CD14-positive monocyte (primary cell): ENCODE data around the gene SCARB1. TPM values are rescaled to one million over a fixed set of nuclear protein-coding genes. Genes with fewer than 3 reads are reported as not detected.

Experiments
- DNase-seq, 3 donors: peaks; one replicate each; pipeline ENCODE4 v3.0.0-alpha.2; 2011 to 2022
- H2AFZ ChIP-seq: 2 replicates; pipeline ENCODE4 v1.6.0; 2012; ENCODE audit warnings: mild to moderate bottlenecking, low read depth, low read length, inconsistent platforms; ENCODE audit not compliant: insufficient read depth, poor library complexity, severe bottlenecking
- H3K27ac ChIP-seq, 2 donors: 1 replicate in 1 of 2; 2 replicates in 1 of 2; pipeline ENCODE4 v1.5.1; 2012 to 2013; ENCODE audit warnings: low read length in 2 of 2, control low read depth in 1 of 2, inconsistent platforms in 1 of 2, low read depth in 1 of 2, mild to moderate bottlenecking in 1 of 2
- H3K27me3 ChIP-seq, 2 donors: one replicate each; pipeline versions ENCODE4 v1.6.0 to v1.6.1; 2011 to 2013; ENCODE audit warnings: low read length in 2 of 2; ENCODE audit not compliant: control insufficient read depth in 2 of 2, insufficient read depth in 2 of 2
- H3K36me3 ChIP-seq, 2 donors: replicated peaks in 1 of 2; 1 replicate in 1 of 2; 2 replicates in 1 of 2; pipeline versions ENCODE4 v1.5.1 to v1.6.1; 2012 to 2013; ENCODE audit warnings: low read length in 2 of 2, control low read depth in 1 of 2, inconsistent platforms in 1 of 2, mild to moderate bottlenecking in 1 of 2; ENCODE audit not compliant: insufficient read depth in 2 of 2, control insufficient read depth in 1 of 2
- H3K4me1 ChIP-seq, 2 donors: 1 replicate in 1 of 2; 2 replicates in 1 of 2; pipeline versions ENCODE4 v1.5.1 to v1.6.1; 2012 to 2013; ENCODE audit warnings: low read length in 2 of 2, control low read depth in 1 of 2, inconsistent platforms in 1 of 2, mild to moderate bottlenecking in 1 of 2, moderate library complexity in 1 of 2; ENCODE audit not compliant: insufficient read depth in 2 of 2, control insufficient read depth in 1 of 2
- H3K4me2 ChIP-seq: replicated peaks from 2 replicates; pipeline ENCODE3; 2012; ENCODE audit warnings: low read length, moderate library complexity, mild to moderate bottlenecking; ENCODE audit not compliant: poor library complexity, severe bottlenecking; ENCODE audit errors: extremely low read depth
- H3K4me3 ChIP-seq, 3 experiments: fragments of 200-600 bp in 1 of 3; sonication (generic) in 1 of 3; replicated peaks in 1 of 3; 1 replicate in 2 of 3; 2 replicates in 1 of 3; pipeline ENCODE4 v1.5.1; 2011 to 2013; ENCODE audit warnings: low read length in 3 of 3, mild to moderate bottlenecking in 3 of 3, control low read depth in 2 of 3, low read depth in 2 of 3, inconsistent platforms in 1 of 3, moderate library complexity in 1 of 3
- H3K79me2 ChIP-seq: 2 replicates; pipeline ENCODE4 v1.6.0; 2012; ENCODE audit warnings: mild to moderate bottlenecking, control low read depth, inconsistent platforms, low read length, moderate library complexity; ENCODE audit not compliant: insufficient read depth
- H3K9ac ChIP-seq: 2 replicates; pipeline ENCODE4 v1.6.0; 2017; ENCODE audit warnings: low read length, mild to moderate bottlenecking; ENCODE audit not compliant: insufficient read depth, poor library complexity, severe bottlenecking
- H3K9me3 ChIP-seq, 2 donors: replicated peaks in 1 of 2; 1 replicate in 1 of 2; 2 replicates in 1 of 2; pipeline versions ENCODE4 v1.5.1 to v1.6.1; 2012 to 2013; ENCODE audit warnings: low read length in 2 of 2, control low read depth in 1 of 2; ENCODE audit not compliant: control insufficient read depth in 1 of 2, insufficient read depth in 1 of 2
- H4K20me1 ChIP-seq: 2 replicates; pipeline ENCODE4 v1.6.0; 2012; ENCODE audit warnings: mild to moderate bottlenecking, low read length, control low read depth, moderate library complexity; ENCODE audit not compliant: insufficient read depth
- H3K27ac Mint-ChIP-seq, 7 donors: one replicate each; pipeline ENCODE4 v1.8.0; 2020; ENCODE audit warnings: mild to moderate bottlenecking in 7 of 7, mixed read lengths in 7 of 7, moderate library complexity in 6 of 7, inconsistent platforms in 2 of 7
- H3K27me3 Mint-ChIP-seq, 3 donors: one replicate each; pipeline ENCODE4 v1.8.0; 2021 to 2022; ENCODE audit warnings: low read depth in 3 of 3, mild to moderate bottlenecking in 3 of 3, mixed read lengths in 3 of 3, moderate library complexity in 3 of 3, inconsistent platforms in 1 of 3
- H3K36me3 Mint-ChIP-seq, 2 donors: one replicate each; pipeline ENCODE4 v1.8.0; 2020; ENCODE audit warnings: mixed read lengths in 2 of 2, inconsistent platforms in 1 of 2, mild to moderate bottlenecking in 1 of 2
- H3K4me1 Mint-ChIP-seq: one replicate; pipeline ENCODE4 v1.8.0; 2020; ENCODE audit warnings: mild to moderate bottlenecking, mixed read lengths
- H3K4me3 Mint-ChIP-seq, 2 donors: one replicate each; pipeline ENCODE4 v1.8.0; 2020; ENCODE audit warnings: mild to moderate bottlenecking in 2 of 2, mixed read lengths in 2 of 2, moderate library complexity in 1 of 2
- H3K9me3 Mint-ChIP-seq, 7 donors: one replicate each; pipeline ENCODE4 v1.8.0; 2020 to 2022; ENCODE audit warnings: mixed read lengths in 7 of 7, mild to moderate bottlenecking in 6 of 7, moderate library complexity in 6 of 7, inconsistent platforms in 2 of 7
- WGBS: methylation state at CpG from one replicate; pipeline ENCODE4 v1.1.5; 2013; ENCODE audit warnings: missing lambda C conversion rate; ENCODE audit not compliant: insufficient coverage; 5-methylcytosine and 5-hydroxymethylcytosine counted together
- intact Hi-C, 2 donors: fragments of 100-400 bp; cut with micrococcal nuclease; formaldehyde crosslinking; loops; one replicate each; pipeline versions ENCODE4 v1.15.0 to v1.15.1; 2023
- polyA plus RNA-seq, 3 donors: library from polyadenylated mRNA; depleted of rRNA in 1 of 3; unstranded in 2 of 3; stranded (reverse) in 1 of 3; fragments of 300-500 nt in 2 of 3; fragments of >200 nt in 1 of 3; fragmentation: Illumina TruSeq in 2 of 3; gene quantifications; 1 replicate in 2 of 3; 2 replicates in 1 of 3; pipeline ENCODE4 v1.2.3, GENCODE V29; 2012 to 2021
- TF ChIP-seq, protein P1 (sequence below): fragments of 200-600 bp; IDR thresholded peaks from one replicate; pipeline ENCODE4 v1.8.0; 2022; ENCODE audit warnings: antibody characterized with exemption, mild to moderate bottlenecking

Gene SCARB1
- polyA plus RNA-seq, 3 donors, result 13.1 to 34.3 (median 15.2) TPM

DNA sequence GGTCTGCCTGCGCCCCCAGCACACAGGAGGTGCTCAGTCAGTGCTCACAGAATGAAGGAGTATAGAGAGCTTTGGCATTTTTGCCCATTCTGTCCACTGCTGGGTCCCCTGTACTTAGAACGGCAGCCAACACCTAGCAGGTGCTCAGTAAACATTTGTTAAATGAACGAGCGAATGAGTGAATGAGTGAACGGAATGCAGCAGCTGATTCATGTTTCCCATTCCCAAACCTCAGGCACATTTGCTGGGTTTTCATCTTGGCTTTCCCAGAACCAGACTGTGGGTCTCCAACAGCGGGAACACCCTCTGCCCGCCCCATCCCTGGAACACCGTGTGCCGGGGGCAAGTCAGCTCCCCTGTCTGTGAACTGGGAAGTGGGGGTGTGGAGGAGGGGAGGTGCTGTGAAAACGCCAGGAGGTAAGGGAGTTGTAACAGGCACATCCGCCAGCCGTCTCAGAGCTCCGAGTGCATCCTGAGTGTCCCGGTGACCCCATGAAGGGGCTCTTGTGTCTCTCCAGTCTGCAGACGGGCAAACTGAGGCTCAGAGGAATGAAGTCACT, 47.3 kb downstream of the SCARB1 start:
- H2AFZ ChIP-seq, result no peak overlapping the region
- Mint-ChIP-seq H3K4me3 (no peak overlapping the region), H3K9me3 (peaks cover 0 to 7% (median 1%) of the 10 kb centered on the region in 7 donors), H3K27me3 (peaks cover 1 to 3% (median 2%) of the 10 kb centered on the region in 3 donors), H3K27ac (peak overlapping the region in 5 of 7 donors; percentile 1 to 80 (median 70)), H3K36me3 (peaks cover 32 to 35% of the 10 kb centered on the region in 2 donors), H3K4me1 (peaks cover 30% of the 10 kb centered on the region)
- no peak for DNase-seq
- H3K9me3 ChIP-seq, result peaks cover 0 to 5% of the 10 kb centered on the region in 2 donors
- H3K79me2 ChIP-seq, result no peaks in the 10 kb centered on the region
- TF ChIP-seq, protein P1, sequence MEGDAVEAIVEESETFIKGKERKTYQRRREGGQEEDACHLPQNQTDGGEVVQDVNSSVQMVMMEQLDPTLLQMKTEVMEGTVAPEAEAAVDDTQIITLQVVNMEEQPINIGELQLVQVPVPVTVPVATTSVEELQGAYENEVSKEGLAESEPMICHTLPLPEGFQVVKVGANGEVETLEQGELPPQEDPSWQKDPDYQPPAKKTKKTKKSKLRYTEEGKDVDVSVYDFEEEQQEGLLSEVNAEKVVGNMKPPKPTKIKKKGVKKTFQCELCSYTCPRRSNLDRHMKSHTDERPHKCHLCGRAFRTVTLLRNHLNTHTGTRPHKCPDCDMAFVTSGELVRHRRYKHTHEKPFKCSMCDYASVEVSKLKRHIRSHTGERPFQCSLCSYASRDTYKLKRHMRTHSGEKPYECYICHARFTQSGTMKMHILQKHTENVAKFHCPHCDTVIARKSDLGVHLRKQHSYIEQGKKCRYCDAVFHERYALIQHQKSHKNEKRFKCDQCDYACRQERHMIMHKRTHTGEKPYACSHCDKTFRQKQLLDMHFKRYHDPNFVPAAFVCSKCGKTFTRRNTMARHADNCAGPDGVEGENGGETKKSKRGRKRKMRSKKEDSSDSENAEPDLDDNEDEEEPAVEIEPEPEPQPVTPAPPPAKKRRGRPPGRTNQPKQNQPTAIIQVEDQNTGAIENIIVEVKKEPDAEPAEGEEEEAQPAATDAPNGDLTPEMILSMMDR, result no peak
- WGBS, result 96% methylated on average over 12 of the region's 15 CpGs
- H3K27me3 ChIP-seq, result no peaks in the 10 kb centered on the region
- H3K4me2 ChIP-seq, result no peak overlapping the region
- intact Hi-C loops, result no loop called here
- peaks cover 10 to 33% of the 10 kb centered on the region in 2 donors for H3K36me3 ChIP-seq
- peaks cover 3% of the 10 kb centered on the region for H4K20me1 ChIP-seq
- H3K9ac ChIP-seq, result no peak overlapping the region
- peak overlapping the region in 1 of 2 donors; percentile 31 for H3K27ac ChIP-seq
- peaks cover 15 to 28% of the 10 kb centered on the region in 2 donors for H3K4me1 ChIP-seq
- no peak overlapping the region for H3K4me3 ChIP-seq

DNA sequence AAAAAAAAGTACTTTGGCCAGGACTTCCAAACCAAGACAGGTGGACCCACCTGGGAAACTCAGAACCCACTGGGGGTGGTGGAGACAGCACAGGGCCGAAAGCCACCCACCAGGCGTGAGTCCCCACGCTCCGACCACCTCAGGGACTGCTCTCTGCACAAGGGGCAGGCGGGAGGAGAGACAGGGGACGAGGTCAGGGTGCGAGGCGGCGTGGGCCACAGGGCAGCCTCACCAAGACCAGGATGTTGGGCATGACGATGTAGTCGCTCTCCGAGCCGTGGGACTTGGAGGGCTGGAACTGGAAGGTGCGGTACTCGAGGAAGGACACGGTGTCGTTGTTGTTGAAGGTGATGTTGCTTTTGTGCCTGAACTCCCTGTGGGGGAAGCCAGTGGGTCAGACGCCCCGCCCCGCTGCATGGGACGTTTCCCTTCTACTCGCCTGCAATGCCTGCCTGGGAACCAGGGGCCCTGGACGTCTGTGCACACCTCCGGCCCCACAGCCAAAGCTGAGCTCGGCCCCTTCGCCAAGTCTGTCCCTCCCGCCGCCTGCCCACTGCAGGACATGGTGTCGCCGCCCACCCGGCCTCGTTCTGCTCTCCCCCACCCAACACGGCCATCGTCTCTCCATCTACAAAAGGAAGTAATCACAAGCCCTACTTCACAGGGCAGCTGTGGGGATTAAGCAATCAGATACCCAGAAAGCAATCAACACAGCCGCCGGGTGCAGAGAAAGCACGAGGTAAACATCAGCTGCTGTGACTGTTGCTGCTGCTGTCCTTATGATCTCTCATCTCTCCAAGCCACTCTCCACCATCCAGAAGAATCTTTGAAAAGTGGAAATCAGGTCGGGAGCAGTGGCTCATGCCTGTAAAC, 48.7 kb downstream of the SCARB1 start:
- H3K27ac Mint-ChIP-seq, result peak overlapping the region in 4 of 7 donors; percentile 51 to 82 (median 68)
- peaks cover 0 to 7% (median 1%) of the 10 kb centered on the region in 7 donors for H3K9me3 Mint-ChIP-seq
- peak; percentile 49 to 58 (median 55) for DNase-seq
- Histone ChIP-seq H4K20me1 (peaks cover 3% of the 10 kb centered on the region), H3K4me2 (peak overlapping the region; percentile 52), H3K9me3 (peaks cover 0 to 5% of the 10 kb centered on the region in 2 donors), H3K9ac (no peak overlapping the region), H3K36me3 (peaks cover 10 to 44% of the 10 kb centered on the region in 2 donors), H2AFZ (peak overlapping the region; percentile 48), H3K27me3 (no peaks in the 10 kb centered on the region), H3K27ac (no peak overlapping the region), H3K4me1 (peaks cover 15 to 33% of the 10 kb centered on the region in 2 donors), H3K4me3 (peak overlapping the region in 1 of 3 experiments; percentile 29), H3K79me2 (no peaks in the 10 kb centered on the region)
- WGBS, result 57% methylated on average over 27 of the region's 38 CpGs
- H3K4me1 Mint-ChIP-seq, result peaks cover 36% of the 10 kb centered on the region
- intact Hi-C loops, result no loop called here
- H3K4me3 Mint-ChIP-seq, result peak overlapping the region; percentile 77 to 87
- TF ChIP-seq, protein P1, result no peak
- peaks cover 36 to 37% of the 10 kb centered on the region in 2 donors for H3K36me3 Mint-ChIP-seq
- peaks cover 1 to 3% (median 2%) of the 10 kb centered on the region in 3 donors for H3K27me3 Mint-ChIP-seq
